ENCODE measurements around the gene GCAT.

DNA sequence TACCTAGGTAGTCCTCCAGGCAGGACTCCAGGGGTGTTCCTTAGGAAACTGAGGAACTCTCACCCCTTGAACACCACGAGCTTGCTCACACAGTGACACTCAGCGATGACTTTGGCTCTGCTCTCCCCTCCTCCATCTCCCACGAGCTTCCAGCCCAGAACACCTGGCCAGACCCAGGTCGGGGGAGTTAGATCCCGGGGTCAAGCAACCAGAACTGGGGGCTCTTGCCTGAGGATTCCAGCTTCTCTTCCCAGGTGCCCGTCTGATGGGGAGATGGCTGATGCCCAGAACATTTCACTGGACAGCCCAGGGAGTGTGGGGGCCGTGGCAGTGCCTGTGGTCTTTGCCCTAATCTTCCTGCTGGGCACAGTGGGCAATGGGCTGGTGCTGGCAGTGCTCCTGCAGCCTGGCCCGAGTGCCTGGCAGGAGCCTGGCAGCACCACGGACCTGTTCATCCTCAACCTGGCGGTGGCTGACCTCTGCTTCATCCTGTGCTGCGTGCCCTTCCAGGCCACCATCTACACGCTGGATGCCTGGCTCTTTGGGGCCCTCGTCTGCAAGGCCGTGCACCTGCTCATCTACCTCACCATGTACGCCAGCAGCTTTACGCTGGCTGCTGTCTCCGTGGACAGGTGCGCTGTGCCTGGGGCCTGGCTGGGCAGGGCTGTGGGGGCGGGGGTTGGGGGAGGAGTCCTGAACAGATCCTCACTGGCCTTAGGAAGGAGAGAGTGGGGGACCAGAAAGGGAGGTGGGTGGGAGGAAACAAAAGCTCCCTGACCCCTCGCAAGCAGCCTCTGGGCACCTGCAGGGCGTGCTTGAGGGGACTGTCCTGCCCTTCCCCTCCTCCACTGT, 15.6 kb downstream of the GCAT start, which contains the start of gene GALR3:
- TF ChIP-seq, protein P1, sequence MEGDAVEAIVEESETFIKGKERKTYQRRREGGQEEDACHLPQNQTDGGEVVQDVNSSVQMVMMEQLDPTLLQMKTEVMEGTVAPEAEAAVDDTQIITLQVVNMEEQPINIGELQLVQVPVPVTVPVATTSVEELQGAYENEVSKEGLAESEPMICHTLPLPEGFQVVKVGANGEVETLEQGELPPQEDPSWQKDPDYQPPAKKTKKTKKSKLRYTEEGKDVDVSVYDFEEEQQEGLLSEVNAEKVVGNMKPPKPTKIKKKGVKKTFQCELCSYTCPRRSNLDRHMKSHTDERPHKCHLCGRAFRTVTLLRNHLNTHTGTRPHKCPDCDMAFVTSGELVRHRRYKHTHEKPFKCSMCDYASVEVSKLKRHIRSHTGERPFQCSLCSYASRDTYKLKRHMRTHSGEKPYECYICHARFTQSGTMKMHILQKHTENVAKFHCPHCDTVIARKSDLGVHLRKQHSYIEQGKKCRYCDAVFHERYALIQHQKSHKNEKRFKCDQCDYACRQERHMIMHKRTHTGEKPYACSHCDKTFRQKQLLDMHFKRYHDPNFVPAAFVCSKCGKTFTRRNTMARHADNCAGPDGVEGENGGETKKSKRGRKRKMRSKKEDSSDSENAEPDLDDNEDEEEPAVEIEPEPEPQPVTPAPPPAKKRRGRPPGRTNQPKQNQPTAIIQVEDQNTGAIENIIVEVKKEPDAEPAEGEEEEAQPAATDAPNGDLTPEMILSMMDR (IDR thresholded peaks at IDR 0.05) = no peak
- no peak for TF ChIP-seq POLR2A (IDR thresholded peaks at IDR 0.05)

Data from thyroid gland (tissue), 4 donors.